IPS-18a (cell line): ENCODE results near the gene RHOB.

Source experiments
- H3K27ac ChIP-seq: one replicate; pipeline ENCODE4 v1.5.1; 2013; ENCODE audit warnings: low read length
- H3K27me3 ChIP-seq: one replicate; pipeline ENCODE4 v1.6.1; 2013; ENCODE audit warnings: mild to moderate bottlenecking, low read length; ENCODE audit not compliant: control insufficient read depth, insufficient read depth
- H3K36me3 ChIP-seq: one replicate; pipeline ENCODE4 v1.6.1; 2013; ENCODE audit warnings: low read depth, low read length; ENCODE audit not compliant: control insufficient read depth
- H3K4me1 ChIP-seq: one replicate; pipeline ENCODE4 v1.6.1; 2013; ENCODE audit warnings: low read depth, low read length; ENCODE audit not compliant: control insufficient read depth
- H3K4me3 ChIP-seq: one replicate; pipeline ENCODE4 v1.5.1; 2013; ENCODE audit warnings: low read length
- H3K9ac ChIP-seq: one replicate; pipeline ENCODE4 v1.6.1; 2013; ENCODE audit warnings: mild to moderate bottlenecking, low read length, moderate library complexity
- H3K9me3 ChIP-seq: one replicate; pipeline ENCODE4 v1.6.1; 2013; ENCODE audit warnings: low read depth, low read length; ENCODE audit not compliant: control insufficient read depth

The RHOB gene

DNA sequence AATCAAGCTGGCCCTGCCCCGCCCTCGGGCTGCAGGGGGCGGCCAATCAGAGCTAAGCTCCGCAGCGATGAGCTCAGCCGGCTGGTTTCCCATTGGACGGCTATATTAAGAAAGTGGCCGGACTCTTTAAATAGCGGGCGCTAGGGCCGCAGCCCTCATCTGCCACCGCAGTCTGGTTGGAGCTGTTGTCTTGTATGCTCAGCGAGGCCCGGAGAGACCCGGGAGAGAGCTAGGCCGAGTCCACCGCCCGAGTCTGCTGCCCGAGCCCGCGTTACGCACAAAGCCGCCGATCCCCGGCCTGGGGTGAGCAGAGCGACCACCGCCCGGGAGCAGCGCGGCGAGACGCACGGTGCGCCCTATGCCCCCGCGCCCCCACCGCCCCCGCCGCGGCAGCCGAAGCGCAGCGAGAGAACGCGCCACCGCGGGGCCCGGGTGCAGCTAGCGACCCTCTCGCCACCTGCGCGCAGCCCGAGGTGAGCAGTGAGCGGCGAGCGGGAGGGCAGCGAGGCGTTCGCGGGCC, at the start of gene RHOB:
Gene RHOB (plus strand): TSS at position 158 of the 520 bp plus-strand sequence. CDS start 392 bp downstream, outside the sequence.
- no peaks in the 10 kb centered on the region for H3K36me3 ChIP-seq
- peaks cover 59% of the 10 kb centered on the region for H3K27me3 ChIP-seq
- H3K9ac ChIP-seq: peak within 1 kb of the TSS; percentile 66
- no peak within 1 kb of the TSS for H3K27ac ChIP-seq
- no peaks in the 10 kb centered on the region for H3K9me3 ChIP-seq
- peak within 1 kb of the TSS; percentile 76 for H3K4me3 ChIP-seq
- H3K4me1 ChIP-seq: peaks cover 6% of the 10 kb centered on the region

DNA sequence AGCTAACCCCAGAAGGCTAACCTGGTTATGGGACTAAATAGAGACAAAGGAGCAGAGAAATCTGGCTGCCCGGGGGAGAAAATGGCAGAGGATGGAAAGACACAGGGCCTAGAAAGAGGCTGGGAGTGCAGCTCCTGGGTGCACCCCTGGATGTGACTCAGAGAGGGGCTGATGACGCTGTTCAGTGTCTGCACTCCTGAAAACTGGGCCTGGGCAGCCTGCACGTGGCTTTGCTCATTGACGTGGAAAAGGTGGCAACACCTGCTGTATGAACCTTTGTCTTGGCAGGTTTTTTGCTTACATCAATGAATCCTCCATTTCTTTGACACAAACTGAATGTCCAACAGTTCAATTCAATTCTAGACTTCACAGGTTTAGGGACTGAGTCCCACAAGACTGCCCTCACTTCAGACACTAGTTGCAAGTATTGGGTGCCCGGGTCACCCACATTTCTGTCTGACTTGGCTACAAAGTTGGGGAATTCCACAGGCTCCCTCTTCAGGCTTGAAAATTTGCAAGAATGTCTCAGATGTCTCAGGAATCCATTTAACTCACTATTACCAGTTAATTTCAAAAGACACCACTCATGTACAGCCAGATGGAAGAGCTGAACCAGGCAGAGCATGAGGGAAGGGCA, 48.9 kb upstream of the RHOB start:
- no peak overlapping the region for H3K27ac ChIP-seq
- no peaks in the 10 kb centered on the region for H3K4me1 ChIP-seq
- H3K9me3 ChIP-seq: no peaks in the 10 kb centered on the region
- no peaks in the 10 kb centered on the region for H3K27me3 ChIP-seq
- no peak overlapping the region for H3K9ac ChIP-seq
- no peaks in the 10 kb centered on the region for H3K36me3 ChIP-seq
- no peak overlapping the region for H3K4me3 ChIP-seq

DNA sequence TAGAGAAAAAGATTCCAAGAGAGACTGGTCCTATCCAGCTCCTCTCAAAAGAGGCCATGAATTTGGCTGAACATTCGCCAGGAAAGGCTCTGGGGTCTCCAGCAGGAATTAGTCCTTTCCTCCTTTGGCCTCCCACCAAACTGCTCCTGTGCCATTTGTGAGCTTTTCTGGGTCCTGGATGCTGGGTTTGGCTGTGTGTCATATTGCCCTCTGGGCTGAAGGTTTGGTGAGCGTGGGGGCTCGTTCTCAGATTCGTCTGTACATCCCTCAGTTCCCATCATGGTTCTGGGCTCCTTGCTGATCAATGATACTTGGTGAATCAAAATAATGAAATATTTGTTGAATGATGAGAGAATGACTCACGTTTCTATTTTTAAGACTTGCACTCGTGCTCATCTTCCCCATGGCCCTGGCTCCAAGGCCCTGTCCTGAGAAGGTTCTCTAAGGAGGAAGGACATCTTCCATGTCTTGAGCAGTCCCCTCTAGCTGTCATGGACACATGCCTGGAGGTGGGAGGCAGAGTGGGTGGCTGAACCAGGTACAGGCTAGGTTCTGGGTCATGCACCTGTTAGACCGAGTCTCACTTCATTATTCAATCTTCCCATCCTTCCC, 47.8 kb upstream of the RHOB start:
- no peaks in the 10 kb centered on the region for H3K36me3 ChIP-seq
- H3K9ac ChIP-seq: no peak overlapping the region
- H3K4me1 ChIP-seq: no peaks in the 10 kb centered on the region
- no peak overlapping the region for H3K4me3 ChIP-seq
- no peaks in the 10 kb centered on the region for H3K27me3 ChIP-seq
- no peaks in the 10 kb centered on the region for H3K9me3 ChIP-seq
- no peak overlapping the region for H3K27ac ChIP-seq

DNA sequence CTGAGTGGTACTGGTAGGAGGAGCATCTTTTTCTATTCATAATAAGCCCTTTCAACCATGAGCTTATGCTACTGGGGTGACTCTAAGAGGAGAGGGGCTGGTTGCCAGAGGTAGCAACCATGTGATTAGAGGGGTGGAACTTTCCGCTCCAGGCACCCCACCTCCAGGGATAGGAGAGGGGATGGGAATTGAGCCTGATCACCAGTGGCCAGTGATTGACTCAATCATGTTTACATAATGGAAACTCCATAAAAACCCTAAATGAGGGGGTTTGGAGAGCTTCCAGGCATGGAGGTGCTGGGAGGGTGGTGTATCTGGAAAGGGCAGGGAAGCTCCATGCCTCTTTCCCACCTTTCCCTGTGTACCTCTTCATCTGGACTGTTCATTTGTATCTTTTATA, 46.6 kb upstream of the RHOB start:
- no peaks in the 10 kb centered on the region for H3K36me3 ChIP-seq
- H3K4me3 ChIP-seq: no peak overlapping the region
- no peaks in the 10 kb centered on the region for H3K9me3 ChIP-seq
- H3K9ac ChIP-seq: no peak overlapping the region
- H3K4me1 ChIP-seq: no peaks in the 10 kb centered on the region
- no peak overlapping the region for H3K27ac ChIP-seq
- no peaks in the 10 kb centered on the region for H3K27me3 ChIP-seq

DNA sequence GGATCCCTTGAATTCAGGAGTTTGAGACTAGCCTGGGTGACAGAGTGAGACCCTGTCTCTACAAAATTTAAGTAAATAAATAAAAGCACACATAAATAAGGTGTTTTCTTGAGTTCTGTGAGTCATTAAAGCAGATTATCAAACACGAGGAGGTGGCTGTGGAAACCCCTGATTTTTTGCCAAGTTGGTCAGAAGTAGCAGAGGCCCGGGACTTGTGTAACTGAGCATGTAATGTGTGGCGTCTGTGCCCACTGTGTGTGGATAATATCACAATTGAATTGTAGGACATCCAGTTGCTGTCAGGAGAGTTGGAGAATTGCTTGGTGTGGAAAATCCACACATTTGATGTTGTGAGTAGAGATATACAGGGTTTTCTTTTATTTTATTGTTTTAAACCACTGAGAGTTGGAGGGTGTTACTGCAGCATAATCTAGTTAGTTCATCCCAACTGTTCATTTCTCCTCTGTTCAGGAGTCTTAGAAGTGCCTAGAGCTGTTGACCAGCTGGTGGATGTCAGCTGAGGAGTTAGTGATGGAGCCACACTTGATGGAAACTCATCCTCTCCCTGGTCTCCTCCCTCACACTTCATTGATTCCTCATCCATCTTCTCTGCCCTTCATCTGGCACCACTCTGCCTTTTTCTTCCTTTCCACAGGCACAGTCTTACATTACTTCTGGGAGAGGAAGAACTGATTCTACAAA, 45.9 kb upstream of the RHOB start:
- Histone ChIP-seq H3K9ac (no peak overlapping the region), H3K9me3 (no peaks in the 10 kb centered on the region), H3K27ac (no peak overlapping the region), H3K36me3 (no peaks in the 10 kb centered on the region), H3K4me1 (no peaks in the 10 kb centered on the region), H3K27me3 (no peaks in the 10 kb centered on the region), H3K4me3 (no peak overlapping the region)

DNA sequence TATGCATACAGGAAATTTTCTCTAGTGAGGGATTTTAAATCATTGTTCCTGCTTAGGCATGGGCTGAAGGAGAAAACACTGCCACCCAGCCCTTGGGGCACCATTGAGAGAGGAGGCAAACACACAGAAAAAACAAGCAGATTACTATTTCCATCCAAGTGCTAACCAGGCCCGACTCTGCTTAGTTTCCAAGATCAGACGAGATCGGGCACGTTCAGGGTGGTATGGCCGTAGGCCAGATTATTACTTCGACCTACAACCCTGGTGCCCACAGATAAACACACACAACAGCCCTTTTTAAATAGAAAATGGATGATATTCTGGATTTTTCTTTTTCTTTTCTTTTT, 45.4 kb upstream of the RHOB start:
- Histone ChIP-seq H3K27me3 (no peaks in the 10 kb centered on the region), H3K27ac (no peak overlapping the region), H3K4me3 (no peak overlapping the region), H3K9ac (no peak overlapping the region), H3K36me3 (no peaks in the 10 kb centered on the region), H3K9me3 (no peaks in the 10 kb centered on the region), H3K4me1 (no peaks in the 10 kb centered on the region)

DNA sequence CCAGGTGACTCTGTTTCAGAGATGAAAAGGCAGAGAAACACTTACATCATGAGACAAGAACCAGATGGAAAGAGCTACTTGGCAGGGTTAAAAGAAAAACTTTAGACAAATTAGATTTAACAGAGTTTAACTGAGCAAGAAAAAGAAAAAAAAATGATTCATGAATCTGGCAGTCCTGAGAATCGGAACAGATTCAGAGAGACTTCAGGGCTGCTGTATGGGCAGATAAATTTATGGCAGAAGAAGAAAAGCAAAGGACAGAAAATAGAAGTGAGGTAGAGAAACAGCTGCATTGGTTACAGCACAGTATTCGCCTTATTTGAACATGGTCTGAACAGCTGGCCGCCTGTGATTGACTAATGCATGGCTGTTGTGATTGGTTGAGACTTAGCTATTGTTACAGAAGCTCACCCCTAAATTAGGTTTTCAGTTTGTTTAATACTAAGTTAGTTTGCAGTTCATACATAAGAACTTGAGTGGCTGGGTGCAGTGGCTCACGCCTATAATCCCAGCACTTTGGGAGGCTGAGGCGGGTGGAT, 43.0 kb upstream of the RHOB start:
- Histone ChIP-seq H3K4me1 (no peaks in the 10 kb centered on the region), H3K4me3 (no peak overlapping the region), H3K9ac (no peak overlapping the region), H3K36me3 (no peaks in the 10 kb centered on the region), H3K9me3 (peaks cover 4% of the 10 kb centered on the region), H3K27me3 (no peaks in the 10 kb centered on the region), H3K27ac (no peak overlapping the region)

DNA sequence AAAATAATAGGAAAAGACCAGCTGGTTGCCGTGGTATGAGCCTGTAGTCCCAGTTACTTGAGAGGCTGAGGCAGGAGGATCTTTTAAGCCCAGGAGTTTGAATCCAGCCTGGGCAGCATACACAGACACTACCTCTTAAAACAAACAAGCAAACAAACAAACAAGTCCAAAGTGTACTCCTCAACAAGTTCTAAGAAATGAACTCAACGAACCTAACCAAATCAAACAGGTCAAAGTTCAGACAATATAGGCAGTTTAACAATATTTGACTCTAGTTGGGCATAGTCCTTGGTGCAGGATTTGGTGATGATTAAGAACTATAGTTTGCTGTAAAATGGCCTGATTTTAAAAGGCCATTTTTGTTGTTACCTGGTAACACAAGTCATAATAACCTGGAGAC, 41.9 kb upstream of the RHOB start:
- Histone ChIP-seq H3K9me3 (peaks cover 8% of the 10 kb centered on the region), H3K27me3 (no peaks in the 10 kb centered on the region), H3K9ac (no peak overlapping the region), H3K36me3 (no peaks in the 10 kb centered on the region), H3K4me3 (no peak overlapping the region), H3K27ac (no peak overlapping the region), H3K4me1 (no peaks in the 10 kb centered on the region)

DNA sequence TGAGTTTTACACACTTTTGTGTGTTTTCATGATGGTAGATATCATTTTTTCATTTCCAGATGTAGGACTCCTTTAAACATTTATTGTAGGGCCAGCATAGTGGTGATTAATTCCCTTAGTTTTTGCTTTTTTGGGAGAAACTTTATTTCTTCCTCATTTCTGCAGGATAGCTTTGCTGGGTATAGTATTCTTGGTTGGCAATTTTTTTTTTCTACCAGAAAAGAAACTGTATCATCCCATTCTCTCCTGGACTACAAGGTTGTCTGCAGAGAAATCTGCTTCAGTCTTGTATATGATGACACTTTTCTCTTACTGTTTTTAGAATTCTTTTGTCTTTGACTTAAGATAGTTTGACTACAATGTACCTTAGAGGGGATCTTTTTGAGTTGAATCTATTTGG, 37.8 kb upstream of the RHOB start:
- no peak overlapping the region for H3K27ac ChIP-seq
- H3K36me3 ChIP-seq: no peaks in the 10 kb centered on the region
- H3K4me1 ChIP-seq: no peaks in the 10 kb centered on the region
- H3K27me3 ChIP-seq: no peaks in the 10 kb centered on the region
- H3K9me3 ChIP-seq: peaks cover 8% of the 10 kb centered on the region
- no peak overlapping the region for H3K9ac ChIP-seq
- no peak overlapping the region for H3K4me3 ChIP-seq

DNA sequence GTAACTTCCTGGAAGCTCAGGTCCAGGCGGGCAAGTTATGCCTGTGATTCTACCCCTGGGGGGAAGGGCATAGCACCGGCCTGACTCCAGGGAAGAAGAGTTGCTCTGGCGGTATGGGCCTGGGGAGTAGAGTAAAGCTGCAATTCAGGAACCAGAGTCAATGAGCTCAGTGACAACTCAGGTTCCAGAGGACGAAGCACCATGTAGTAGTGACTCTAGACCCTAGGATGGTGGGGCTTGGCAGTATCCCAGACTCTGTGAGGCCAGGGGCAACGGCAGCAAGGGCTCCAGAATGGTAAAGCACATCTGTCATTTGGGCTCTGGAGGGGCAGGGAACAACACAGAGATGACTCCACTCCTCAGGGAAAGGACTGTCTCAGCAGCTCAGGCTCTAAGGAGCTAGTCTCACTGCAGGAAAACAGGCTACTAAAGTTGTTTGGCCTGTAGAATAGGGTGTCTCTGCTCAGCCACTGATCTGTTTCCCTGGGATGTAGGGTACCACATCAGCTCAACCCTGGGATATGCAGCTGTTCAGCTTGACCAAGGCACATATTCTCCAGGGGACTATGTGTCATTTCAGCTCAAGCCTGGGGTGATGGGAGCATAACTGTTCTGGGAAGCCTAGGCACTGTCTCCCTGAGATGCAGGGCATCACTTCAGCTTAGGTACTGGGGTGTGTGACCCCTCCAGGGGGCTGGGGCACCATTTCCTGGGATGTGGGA, 36.2 kb upstream of the RHOB start:
- no peaks in the 10 kb centered on the region for H3K4me1 ChIP-seq
- no peak overlapping the region for H3K27ac ChIP-seq
- no peaks in the 10 kb centered on the region for H3K36me3 ChIP-seq

DNA sequence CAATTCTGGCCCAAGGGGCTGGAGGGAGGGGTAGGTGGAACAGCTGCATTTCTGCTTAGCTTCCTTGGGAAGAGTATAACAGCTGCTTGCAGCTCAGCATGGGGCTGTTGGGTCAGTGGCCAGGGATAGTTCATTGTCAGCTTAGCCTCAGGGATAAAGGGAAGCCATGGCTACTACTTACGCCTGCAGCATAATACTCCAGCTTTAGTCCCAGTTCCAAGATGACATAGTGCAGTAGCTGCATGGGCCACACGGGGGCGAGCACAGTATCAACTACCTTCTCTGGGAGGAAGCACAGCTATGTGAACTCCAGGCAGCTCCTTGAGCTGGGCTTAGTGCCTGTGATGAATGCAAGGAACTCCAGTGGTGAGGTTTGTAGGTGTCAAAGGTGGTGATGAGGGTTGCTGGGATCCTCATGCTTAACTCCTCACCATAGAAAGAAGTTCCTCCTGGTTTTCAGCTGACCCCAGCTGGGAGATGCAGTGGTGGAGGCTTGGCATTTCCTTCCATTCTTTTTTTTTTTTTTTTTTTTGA, 35.4 kb upstream of the RHOB start:
- Histone ChIP-seq H3K4me3 (no peak overlapping the region), H3K36me3 (no peaks in the 10 kb centered on the region), H3K4me1 (no peaks in the 10 kb centered on the region), H3K9me3 (peaks cover 8% of the 10 kb centered on the region), H3K27ac (no peak overlapping the region), H3K9ac (no peak overlapping the region), H3K27me3 (no peaks in the 10 kb centered on the region)

More for the DNA sequence above, 36.2 kb upstream of the RHOB start:
- Histone ChIP-seq H3K9me3 (peaks cover 8% of the 10 kb centered on the region), H3K9ac (no peak overlapping the region), H3K4me3 (no peak overlapping the region), H3K27me3 (no peaks in the 10 kb centered on the region)
